GM10248 (cell line): ENCODE results near the gene ASB1.

Source experiments
- CTCF ChIA-PET: fragments of 300-600 bp; sonication (Branson Sonifier 250); formaldehyde crosslinking; extraction: SDS; loops from one replicate; lab custom pipeline; 2021; ENCODE audit warnings: antibody characterized with exemption; lab: Yijun Ruan, JAX
- POLR2A ChIA-PET: fragments of 350-650 bp; sonication (Branson Sonifier 250); formaldehyde crosslinking; extraction: SDS; loops from one replicate; lab custom pipeline; 2020; ENCODE audit warnings: antibody characterized with exemption; lab: Yijun Ruan, JAX
- DNase-seq: peaks from one replicate; pipeline ENCODE4 v3.0.0; 2012; ENCODE audit errors: extremely low spot score
- CTCF ChIP-seq: IDR thresholded peaks from 2 replicates; pipeline ENCODE4 v1.5.1; 2012; ENCODE audit warnings: mild to moderate bottlenecking, low read depth; ENCODE audit errors: extremely low read depth, missing control alignments, control extremely low read depth

The ASB1 gene

GRCh38 chr2:238422940-238423339 is 3.8 kb upstream of the ASB1 start:
- no peak for DNase-seq
- POLR2A ChIA-PET: no interaction called here
- no peak for TF ChIP-seq CTCF
- CTCF ChIA-PET: interaction anchor here (1.0 kb wide), 1 partner anchor 9 kb away, joined by 3 read pairs; no protein-coding TSS in a partner anchor

GRCh38 chr2:238423561-238424312 is 3.0 kb upstream of the ASB1 start:
- ChIA-PET POLR2A (no interaction called here), CTCF (interaction anchor here (1.0 kb wide), 1 partner anchor 9 kb away, joined by 3 read pairs; no protein-coding TSS in a partner anchor)
- no peak for DNase-seq
- TF ChIP-seq CTCF: no peak

GRCh38 chr2:238424313-238424700 is 2.4 kb upstream of the ASB1 start:
- POLR2A ChIA-PET: no interaction called here
- no peak for DNase-seq
- CTCF ChIA-PET: no interaction called here
- no peak for TF ChIP-seq CTCF

GRCh38 chr2:238425505-238425978 is 1.2 kb upstream of the ASB1 start:
- no peak for DNase-seq
- CTCF ChIA-PET: no interaction called here
- TF ChIP-seq CTCF: no peak
- POLR2A ChIA-PET: no interaction called here

- no peak for DNase-seq
- ChIA-PET POLR2A (no interaction called here), CTCF (no interaction called here)
- no peak for TF ChIP-seq CTCF
Measured at GRCh38 chr2:238425979-238426567, 654 bp upstream of the ASB1 start.

- POLR2A ChIA-PET: no interaction called here
- TF ChIP-seq CTCF: no peak
- no peak for DNase-seq
- CTCF ChIA-PET: no interaction called here
Measured at GRCh38 chr2:238427435-238428162, 872 bp downstream of the ASB1 start.
